Pancreas (tissue), 10 donors: ENCODE data around the gene LSM10. TPM values are rescaled to one million over a fixed set of nuclear protein-coding genes. Genes with fewer than 3 reads are reported as not detected.

ENCODE experiments used
- ATAC-seq, 4 donors: fragments of 200-7000 bp; cut with Tn5 transposase; one replicate each; pipeline versions ENCODE4 v1.8.0 to v1.9.1; 2020; ENCODE audit warnings: mild to moderate bottlenecking in 4 of 4, moderate library complexity in 4 of 4
- DNase-seq, 6 donors: peaks; one replicate each; pipeline ENCODE4 v3.0.0-alpha.2; 2020
- FAIRE-seq: peaks from 2 replicates; lab custom pipeline; 2012; peaks lifted over from hg19 to GRCh38; lab: Jason Lieb, UNC
- H3K27ac ChIP-seq, 4 donors: fragments of 200-600 bp; sonication (generic); 1 replicate in 3 of 4; 2 replicates in 1 of 4; pipeline versions ENCODE4 v1.5.0 to v1.8.0; 2020
- H3K27me3 ChIP-seq, 4 donors: fragments of 200-600 bp; one replicate each; pipeline ENCODE4 v1.8.0; 2021
- H3K36me3 ChIP-seq, 3 donors: fragments of 200-600 bp; sonication (generic) in 1 of 3; one replicate each; pipeline versions ENCODE4 v1.5.0 to v1.8.0; 2020 to 2021
- H3K4me1 ChIP-seq, 3 donors: fragments of 200-600 bp; one replicate each; pipeline ENCODE4 v1.8.0; 2021
- H3K4me3 ChIP-seq, 4 donors: fragments of 200-600 bp; sonication (generic) in 2 of 4; one replicate each; pipeline versions ENCODE4 v1.5.0 to v1.8.0; 2020 to 2021
- H3K9me3 ChIP-seq, 4 donors: fragments of 200-600 bp; one replicate each; pipeline ENCODE4 v1.8.0; 2021
- WGBS, 2 donors: extraction: QIAGEN DNeasy Blood & Tissue Kit; methylation state at CpG; one replicate each; pipeline ENCODE4 v1.1.7; 2013; 5-methylcytosine and 5-hydroxymethylcytosine counted together
- intact Hi-C, 3 donors: fragments of 100-400 bp; cut with DNase I; formaldehyde crosslinking; loops; one replicate each; pipeline versions ENCODE4 v1.11.1 to v1.14.2; 2022
- polyA plus RNA-seq, 2 donors: library from polyadenylated mRNA; stranded (reverse); fragments of 200-250 nt; gene quantifications; one replicate each; pipeline ENCODE4 v1.2.3, GENCODE V29; 2013
- total RNA-seq, 6 donors: library from RNA; stranded (reverse); fragmentation: NEBNext Ultra II Directional in 4 of 6; extraction: Animal tissue kit (Norgen Biotek cat#: 25700) in 4 of 6; gene quantifications; one replicate each; pipeline versions ENCODE4 v1.2.1 to v1.2.4, GENCODE V29; 2021 to 2023
- TF ChIP-seq, protein P1 (sequence below), 4 donors: fragments of 200-600 bp; sonication (generic) in 3 of 4; IDR thresholded peaks; one replicate each; pipeline versions ENCODE4 v1.5.0 to v1.8.0; 2021; ENCODE audit warnings: antibody characterized with exemption in 4 of 4
- donor health status: healthy with polysubstance abuse.
- donor health status: DM: no; HTN: no; CAD: no; lungs with moderate emphysema.
- donor health status: DM: no; HTN: no; CAD: no.
- donor health status: control.
- donor health status: control.
- donor health status: Bipolar disorder and iron deficiency.
- donor health status: DM: yes; HTN: yes; CAD: no.
- donor health status: DM: no; HTN: no; CAD: no.
- donor health status: DM: no; HTN: no; CAD: no.
- donor health status: DM: yes; HTN: yes; CAD: no.

The LSM10 gene
- total and polyA plus RNA-seq, 8 donors = 9.5 to 26.9 (median 14.3) TPM

DNA sequence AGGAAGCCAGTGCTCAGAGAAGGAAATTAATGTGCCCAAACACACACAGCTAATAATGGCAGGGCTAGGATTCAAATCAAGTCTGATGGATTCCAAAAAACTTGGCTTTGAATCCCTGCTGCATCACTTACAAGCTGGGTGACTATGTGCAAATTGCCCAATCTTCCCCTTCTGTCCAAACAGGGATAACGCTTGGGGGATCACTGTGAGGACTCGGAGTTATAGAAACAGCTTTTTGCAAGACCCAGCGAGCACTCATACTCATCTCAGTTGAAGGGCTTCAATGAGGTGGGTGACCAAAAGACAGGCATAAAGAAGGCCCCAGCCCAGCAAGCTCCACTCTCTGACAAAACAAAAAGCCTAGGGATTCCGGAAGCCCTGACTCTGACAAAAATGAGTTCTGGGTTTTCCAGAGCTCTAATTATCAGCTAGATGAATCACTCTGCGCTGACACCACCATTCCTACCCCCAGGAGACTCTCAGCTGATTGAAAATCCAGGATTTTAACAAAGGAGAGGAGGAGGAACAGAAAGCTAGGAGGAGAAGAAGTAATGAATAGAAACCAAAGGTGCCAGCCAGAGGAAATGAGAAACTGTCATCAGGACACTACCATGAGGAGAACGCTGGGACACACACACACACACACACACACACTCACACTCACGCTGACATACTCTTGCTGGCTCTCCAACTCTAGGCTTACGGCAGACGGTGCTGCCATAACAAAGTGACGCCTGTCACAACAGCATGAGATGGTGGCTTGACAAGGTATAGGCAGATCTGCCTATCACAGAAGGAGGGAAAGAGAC lies 10.4 kb downstream of the LSM10 start:
- FAIRE-seq = no peak
- Histone ChIP-seq H3K36me3 (no peaks in the 10 kb centered on the region), H3K27ac (peak overlapping the region; percentile 93 to 99 (median 97)), H3K27me3 (no peaks in the 10 kb centered on the region), H3K9me3 (no peaks in the 10 kb centered on the region), H3K4me3 (peak overlapping the region in 2 of 4 donors; percentile 86 to 99), H3K4me1 (peaks cover 19 to 30% (median 29%) of the 10 kb centered on the region in 3 donors)
- 75 to 81% methylated on average over 10 of the region's 10 CpGs for WGBS, 2 donors
- intact Hi-C loops = no loop called here
- peak in 1 of 6 donors; percentile 17 for DNase-seq
- no peak for ATAC-seq
- TF ChIP-seq, protein P1, sequence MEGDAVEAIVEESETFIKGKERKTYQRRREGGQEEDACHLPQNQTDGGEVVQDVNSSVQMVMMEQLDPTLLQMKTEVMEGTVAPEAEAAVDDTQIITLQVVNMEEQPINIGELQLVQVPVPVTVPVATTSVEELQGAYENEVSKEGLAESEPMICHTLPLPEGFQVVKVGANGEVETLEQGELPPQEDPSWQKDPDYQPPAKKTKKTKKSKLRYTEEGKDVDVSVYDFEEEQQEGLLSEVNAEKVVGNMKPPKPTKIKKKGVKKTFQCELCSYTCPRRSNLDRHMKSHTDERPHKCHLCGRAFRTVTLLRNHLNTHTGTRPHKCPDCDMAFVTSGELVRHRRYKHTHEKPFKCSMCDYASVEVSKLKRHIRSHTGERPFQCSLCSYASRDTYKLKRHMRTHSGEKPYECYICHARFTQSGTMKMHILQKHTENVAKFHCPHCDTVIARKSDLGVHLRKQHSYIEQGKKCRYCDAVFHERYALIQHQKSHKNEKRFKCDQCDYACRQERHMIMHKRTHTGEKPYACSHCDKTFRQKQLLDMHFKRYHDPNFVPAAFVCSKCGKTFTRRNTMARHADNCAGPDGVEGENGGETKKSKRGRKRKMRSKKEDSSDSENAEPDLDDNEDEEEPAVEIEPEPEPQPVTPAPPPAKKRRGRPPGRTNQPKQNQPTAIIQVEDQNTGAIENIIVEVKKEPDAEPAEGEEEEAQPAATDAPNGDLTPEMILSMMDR (IDR thresholded peaks at IDR 0.05) = no peak

DNA sequence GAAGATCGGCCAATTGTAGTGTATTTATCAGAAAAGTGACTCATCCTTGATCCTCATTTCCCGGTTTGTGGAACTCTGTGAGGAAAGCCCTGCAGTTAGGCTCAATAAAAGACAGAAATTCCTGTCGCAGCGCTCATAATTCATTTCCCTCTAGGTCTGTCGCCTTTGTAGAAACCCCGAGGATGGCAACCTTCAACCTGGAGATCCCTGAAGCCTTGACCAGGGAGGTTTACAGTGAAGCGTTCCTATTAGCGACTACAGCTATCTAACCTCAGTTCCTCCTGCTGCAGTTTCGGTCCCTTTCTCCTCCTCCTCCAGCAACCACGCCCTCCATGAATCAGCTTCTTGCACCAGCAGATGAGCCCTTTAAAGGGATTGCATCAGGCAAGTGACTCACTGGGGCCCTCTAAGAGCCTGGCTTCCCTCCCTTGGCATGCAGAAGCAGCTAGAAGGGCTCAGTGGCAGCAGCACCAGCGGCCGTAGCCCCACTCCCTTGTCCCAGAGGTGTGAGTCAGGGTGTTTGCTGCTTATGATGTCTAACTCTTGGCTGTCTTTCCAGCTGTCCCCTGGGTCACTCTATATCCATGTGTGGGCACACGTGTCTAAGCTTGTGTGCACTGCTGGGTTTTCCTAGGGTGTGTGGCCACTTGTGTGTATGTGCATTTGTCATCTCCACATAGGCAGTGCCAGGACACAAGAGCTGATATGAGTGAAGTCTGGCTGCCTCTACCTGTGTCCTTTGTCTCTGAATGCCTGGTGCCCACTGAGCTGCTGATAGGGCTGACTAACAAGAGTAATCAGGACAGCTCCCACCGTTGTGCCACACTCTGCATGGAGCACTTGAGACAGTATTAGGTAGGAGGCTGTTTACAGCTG lies 11.2 kb downstream of the LSM10 start:
- ATAC-seq = peak; percentile 63 to 80 (median 64)
- intact Hi-C loops = no loop called here
- Histone ChIP-seq H3K36me3 (no peaks in the 10 kb centered on the region), H3K27ac (peak overlapping the region; percentile 93 to 99 (median 97)), H3K9me3 (no peaks in the 10 kb centered on the region), H3K4me1 (peaks cover 24 to 36% (median 29%) of the 10 kb centered on the region in 3 donors), H3K27me3 (no peaks in the 10 kb centered on the region), H3K4me3 (peak overlapping the region; percentile 11 to 100 (median 92))
- FAIRE-seq = peak; percentile 57
- WGBS, 2 donors = 1 to 2% methylated on average over 14 of the region's 14 CpGs
- TF ChIP-seq, protein P1 (IDR thresholded peaks at IDR 0.05) = no peak
- peak; percentile 80 to 96 (median 89) for DNase-seq

DNA sequence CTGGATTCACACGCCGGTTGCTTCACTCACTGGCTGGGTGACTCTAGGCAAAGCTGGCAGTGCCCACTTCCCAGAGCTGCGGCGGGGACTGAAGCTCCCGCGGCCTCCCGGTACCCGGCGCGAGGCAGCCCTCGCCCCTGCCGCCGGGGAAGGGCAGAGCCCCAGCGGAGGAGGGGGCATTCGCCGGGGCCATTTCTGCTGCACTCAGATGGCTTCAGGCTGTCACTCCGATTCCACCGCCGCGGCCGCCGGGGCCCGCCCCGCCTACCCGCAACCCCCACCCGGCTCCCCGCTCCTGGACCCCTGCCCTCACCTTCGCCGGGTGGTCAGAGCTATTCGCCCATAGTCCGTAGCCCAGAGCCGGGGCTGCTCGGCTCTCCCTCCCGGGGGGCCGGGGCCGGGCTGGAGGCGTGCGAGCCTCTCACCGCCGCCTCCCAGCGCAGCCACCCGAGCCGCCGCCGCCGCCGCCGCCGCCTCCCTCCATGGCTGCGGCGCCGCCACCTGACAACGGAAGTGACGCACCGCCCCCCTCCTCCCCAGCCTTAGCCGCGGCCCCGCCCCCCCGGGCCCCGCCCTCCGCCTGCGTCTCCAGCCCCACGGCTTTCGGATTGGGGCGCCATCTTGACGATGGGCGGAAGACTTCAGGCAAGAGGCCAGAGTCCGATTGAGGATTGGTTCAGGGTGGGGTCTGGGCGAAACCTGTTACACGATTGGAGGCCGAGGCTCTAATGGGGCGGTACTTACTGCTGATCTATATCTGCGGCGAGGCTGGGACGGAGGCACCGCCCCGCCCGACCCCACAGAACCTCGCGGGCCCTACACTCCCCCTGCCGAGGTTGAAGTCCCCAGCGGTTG lies 12.1 kb downstream of the LSM10 start, which contains the start of gene STK40:
Gene STK40, minus strand, starts transcription at position 515 of the 855 bp plus-strand sequence. CDS start 24,592 bp downstream, outside the sequence.
- Histone ChIP-seq H3K36me3 (no peaks in the 10 kb centered on the region), H3K4me1 (peaks cover 24 to 42% (median 34%) of the 10 kb centered on the region in 3 donors), H3K9me3 (no peaks in the 10 kb centered on the region), H3K4me3 (peak within 1 kb of the TSS; percentile 85 to 100 (median 92)), H3K27me3 (no peaks in the 10 kb centered on the region), H3K27ac (peak within 1 kb of the TSS; percentile 93 to 99 (median 97))
- ATAC-seq = peak; percentile 75 to 87 (median 82)
- FAIRE-seq = peak; percentile 49
- intact Hi-C loops = no loop called here
- TF ChIP-seq, protein P1 (IDR thresholded peaks at IDR 0.05) = no peak
- DNase-seq = peak; percentile 98 to 99 (median 98)
- 0% methylated on average over 41 to 82 of the region's 82 CpGs for WGBS, 2 donors
